ENCODE data around the gene TMEM266.

Gene TMEM266

GRCh38 chr15:76200641-76201105, 140.9 kb downstream of the TMEM266 start:
- DNase-seq (ENCODE audit: low read depth in 2 of 2, low spot score in 1 of 2): no peak

GRCh38 chr15:76201536-76202255, 141.9 kb downstream of the TMEM266 start:
- no peak for DNase-seq (ENCODE audit: low read depth in 2 of 2, low spot score in 1 of 2)

GRCh38 chr15:76203346-76204108, 143.7 kb downstream of the TMEM266 start:
- no peak for DNase-seq (ENCODE audit: low read depth in 2 of 2, low spot score in 1 of 2)

GRCh38 chr15:76204109-76204845, 144.5 kb downstream of the TMEM266 start:
- DNase-seq (ENCODE audit: low read depth in 2 of 2, low spot score in 1 of 2): no peak

- no peak for DNase-seq (ENCODE audit: low read depth in 2 of 2, low spot score in 1 of 2)
Observed at GRCh38 chr15:76204916-76205460, 145.2 kb downstream of the TMEM266 start.

- DNase-seq (ENCODE audit: low read depth in 2 of 2, low spot score in 1 of 2): no peak
Observed at GRCh38 chr15:76206325-76206976, 146.7 kb downstream of the TMEM266 start.

- no peak for DNase-seq (ENCODE audit: low read depth in 2 of 2, low spot score in 1 of 2)
Observed at GRCh38 chr15:76208084-76208785, 148.4 kb downstream of the TMEM266 start.

- DNase-seq (ENCODE audit: low read depth in 2 of 2, low spot score in 1 of 2): no peak
Observed at GRCh38 chr15:76208786-76209424, 149.1 kb downstream of the TMEM266 start.

- no peak for DNase-seq (ENCODE audit: low read depth in 2 of 2, low spot score in 1 of 2)
Observed at GRCh38 chr15:76209523-76209922, 149.7 kb downstream of the TMEM266 start.

- DNase-seq (ENCODE audit: low read depth in 2 of 2, low spot score in 1 of 2): no peak
Observed at GRCh38 chr15:76209942-76210341, 150.2 kb downstream of the TMEM266 start.

- DNase-seq (ENCODE audit: low read depth in 2 of 2, low spot score in 1 of 2): no peak
Observed at GRCh38 chr15:76215634-76216033, 155.8 kb downstream of the TMEM266 start.

- no peak for DNase-seq (ENCODE audit: low read depth in 2 of 2, low spot score in 1 of 2)
Observed at GRCh38 chr15:76217029-76217881, 157.5 kb downstream of the TMEM266 start.

GRCh38 chr15:76217882-76218217, 158.1 kb downstream of the TMEM266 start:
- DNase-seq (ENCODE audit: low read depth in 2 of 2, low spot score in 1 of 2): no peak

GRCh38 chr15:76221085-76221767, 161.4 kb downstream of the TMEM266 start:
- no peak for DNase-seq (ENCODE audit: low read depth in 2 of 2, low spot score in 1 of 2)

GRCh38 chr15:76222159-76222558, 162.4 kb downstream of the TMEM266 start:
- no peak for DNase-seq (ENCODE audit: low read depth in 2 of 2, low spot score in 1 of 2)

- DNase-seq (ENCODE audit: low read depth in 2 of 2, low spot score in 1 of 2): no peak
Observed at GRCh38 chr15:76223521-76223920, 163.7 kb downstream of the TMEM266 start.

GRCh38 chr15:76229266-76229665, 169.5 kb downstream of the TMEM266 start:
- no peak for DNase-seq (ENCODE audit: low read depth in 2 of 2, low spot score in 1 of 2)

- no peak for DNase-seq (ENCODE audit: low read depth in 2 of 2, low spot score in 1 of 2)
Observed at GRCh38 chr15:76233921-76234320, 174.1 kb downstream of the TMEM266 start.
